Measurements from ENCODE around the gene LRP1-AS.

- TF ChIP-seq, protein P1, sequence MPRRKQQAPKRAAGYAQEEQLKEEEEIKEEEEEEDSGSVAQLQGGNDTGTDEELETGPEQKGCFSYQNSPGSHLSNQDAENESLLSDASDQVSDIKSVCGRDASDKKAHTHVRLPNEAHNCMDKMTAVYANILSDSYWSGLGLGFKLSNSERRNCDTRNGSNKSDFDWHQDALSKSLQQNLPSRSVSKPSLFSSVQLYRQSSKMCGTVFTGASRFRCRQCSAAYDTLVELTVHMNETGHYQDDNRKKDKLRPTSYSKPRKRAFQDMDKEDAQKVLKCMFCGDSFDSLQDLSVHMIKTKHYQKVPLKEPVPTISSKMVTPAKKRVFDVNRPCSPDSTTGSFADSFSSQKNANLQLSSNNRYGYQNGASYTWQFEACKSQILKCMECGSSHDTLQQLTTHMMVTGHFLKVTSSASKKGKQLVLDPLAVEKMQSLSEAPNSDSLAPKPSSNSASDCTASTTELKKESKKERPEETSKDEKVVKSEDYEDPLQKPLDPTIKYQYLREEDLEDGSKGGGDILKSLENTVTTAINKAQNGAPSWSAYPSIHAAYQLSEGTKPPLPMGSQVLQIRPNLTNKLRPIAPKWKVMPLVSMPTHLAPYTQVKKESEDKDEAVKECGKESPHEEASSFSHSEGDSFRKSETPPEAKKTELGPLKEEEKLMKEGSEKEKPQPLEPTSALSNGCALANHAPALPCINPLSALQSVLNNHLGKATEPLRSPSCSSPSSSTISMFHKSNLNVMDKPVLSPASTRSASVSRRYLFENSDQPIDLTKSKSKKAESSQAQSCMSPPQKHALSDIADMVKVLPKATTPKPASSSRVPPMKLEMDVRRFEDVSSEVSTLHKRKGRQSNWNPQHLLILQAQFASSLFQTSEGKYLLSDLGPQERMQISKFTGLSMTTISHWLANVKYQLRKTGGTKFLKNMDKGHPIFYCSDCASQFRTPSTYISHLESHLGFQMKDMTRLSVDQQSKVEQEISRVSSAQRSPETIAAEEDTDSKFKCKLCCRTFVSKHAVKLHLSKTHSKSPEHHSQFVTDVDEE (CRISPR knock-in tag; IDR thresholded peaks at IDR 0.05) = no peak
- TF ChIP-seq RARB (CRISPR knock-in tag; IDR thresholded peaks at IDR 0.05) = no peak
Observed at GRCh38 chr12:57192920-57193319, 45.5 kb upstream of the LRP1-AS start.

Measured in SK-N-SH treated with all-trans-retinoic acid at 6 μM for 48 hours (cell line).